ENCODE measurements around the gene TNNI3.

- no peak for TF ChIP-seq CTCF (IDR thresholded peaks at IDR 0.05; ENCODE audit: borderline replicate concordance, extremely low read depth, low read length, poor library complexity, severe bottlenecking)
- no peak for TF ChIP-seq EZH2 (IDR thresholded peaks at IDR 0.05; ENCODE audit: borderline replicate concordance, low read depth, low read length, severe bottlenecking)
These were observed 26.1 kb downstream of the TNNI3 start for GRCh38 chr19:55131421-55131820.

Measured in DND-41 (cell line).